ENCODE results near the gene TYMP.

DNA sequence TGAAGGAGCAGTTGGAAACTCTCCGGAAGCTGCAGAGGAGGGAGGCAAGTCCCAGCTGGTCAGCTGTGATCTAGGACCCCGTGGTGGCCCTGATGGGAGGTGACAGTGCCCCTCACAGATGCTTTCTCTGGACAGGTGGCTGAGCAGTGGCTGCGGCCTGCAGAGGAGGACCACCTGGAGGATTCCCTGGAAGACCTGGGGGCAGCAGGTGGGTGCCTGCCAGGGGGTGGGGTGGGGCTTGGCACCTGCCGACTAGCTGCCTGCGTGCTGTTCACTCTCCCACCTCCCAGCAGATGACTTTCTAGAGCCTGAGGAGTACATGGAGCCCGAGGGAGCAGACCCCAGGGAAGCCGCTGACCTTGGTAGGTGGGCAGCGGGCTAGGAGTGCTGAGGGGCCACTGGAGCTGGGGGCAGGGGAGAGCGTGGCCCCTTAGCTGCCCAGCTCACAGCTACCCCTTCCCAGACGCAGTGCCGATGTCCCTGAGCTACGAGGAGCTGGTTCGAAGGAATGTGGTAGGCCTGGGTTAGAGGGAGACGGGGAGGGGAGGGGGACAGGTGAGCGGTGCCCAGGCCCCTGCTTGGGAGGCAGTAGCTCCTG, 7.5 kb downstream of the TYMP start:
- TF ChIP-seq POLR2A (IDR thresholded peaks at IDR 0.05): no peak
- TF ChIP-seq, protein P1, sequence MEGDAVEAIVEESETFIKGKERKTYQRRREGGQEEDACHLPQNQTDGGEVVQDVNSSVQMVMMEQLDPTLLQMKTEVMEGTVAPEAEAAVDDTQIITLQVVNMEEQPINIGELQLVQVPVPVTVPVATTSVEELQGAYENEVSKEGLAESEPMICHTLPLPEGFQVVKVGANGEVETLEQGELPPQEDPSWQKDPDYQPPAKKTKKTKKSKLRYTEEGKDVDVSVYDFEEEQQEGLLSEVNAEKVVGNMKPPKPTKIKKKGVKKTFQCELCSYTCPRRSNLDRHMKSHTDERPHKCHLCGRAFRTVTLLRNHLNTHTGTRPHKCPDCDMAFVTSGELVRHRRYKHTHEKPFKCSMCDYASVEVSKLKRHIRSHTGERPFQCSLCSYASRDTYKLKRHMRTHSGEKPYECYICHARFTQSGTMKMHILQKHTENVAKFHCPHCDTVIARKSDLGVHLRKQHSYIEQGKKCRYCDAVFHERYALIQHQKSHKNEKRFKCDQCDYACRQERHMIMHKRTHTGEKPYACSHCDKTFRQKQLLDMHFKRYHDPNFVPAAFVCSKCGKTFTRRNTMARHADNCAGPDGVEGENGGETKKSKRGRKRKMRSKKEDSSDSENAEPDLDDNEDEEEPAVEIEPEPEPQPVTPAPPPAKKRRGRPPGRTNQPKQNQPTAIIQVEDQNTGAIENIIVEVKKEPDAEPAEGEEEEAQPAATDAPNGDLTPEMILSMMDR (IDR thresholded peaks at IDR 0.05): no peak
